Measurements from ENCODE around the gene P2RY13.

GRCh38 chr3:151289445-151289844, 39.9 kb downstream of the P2RY13 start:
- TF ChIP-seq GRHL2 (CRISPR knock-in tag; IDR thresholded peaks at IDR 0.05; ENCODE audit: insufficient replicate concordance, severe bottlenecking) (no peak), CTCF (IDR thresholded peaks at IDR 0.05) (no peak), CREM (CRISPR knock-in tag; IDR thresholded peaks at IDR 0.05) (no peak), SP1 (CRISPR knock-in tag; conservative IDR thresholded peaks at IDR 0.05) (no peak), USF1 (CRISPR knock-in tag; IDR thresholded peaks at IDR 0.05) (no peak), ZNF232 (CRISPR knock-in tag; IDR thresholded peaks at IDR 0.05) (no peak), ZNF121 (CRISPR knock-in tag; IDR thresholded peaks at IDR 0.05) (no peak), GABPB1 (CRISPR knock-in tag; IDR thresholded peaks at IDR 0.05) (no peak), ZNF317 (CRISPR knock-in tag; IDR thresholded peaks at IDR 0.05; ENCODE audit: borderline replicate concordance, low read depth) (no peak), CREB1 (CRISPR knock-in tag; IDR thresholded peaks at IDR 0.05) (no peak), OVOL2 (CRISPR knock-in tag; IDR thresholded peaks at IDR 0.05; ENCODE audit: borderline replicate concordance) (no peak)
